ENCODE data around the gene MACF1.
"Not testable (repeated sequence)": the region's sequence is repeated elsewhere in the genome, so short reads cannot be mapped to it uniquely, and the experiment has no call there.

MACF1 gene

GRCh38 chr1:39514710-39515124 is 310.2 kb downstream of the MACF1 start:
- H3K27ac ChIP-seq (ENCODE audit: insufficient read depth, low read depth, low read length, poor library complexity, severe bottlenecking); H3K36me3 ChIP-seq (ENCODE audit: control insufficient read depth, insufficient read depth, low read length); H3K4me1 ChIP-seq (ENCODE audit: control insufficient read depth, insufficient read depth, low read length); H3K9me3 ChIP-seq (ENCODE audit: control insufficient read depth, low read length): not testable (repeated sequence)
- WGBS, 2 experiments: 2% methylated on average over 38 to 40 of the region's 46 CpGs
- peaks cover 15% of the 10 kb centered on the region for H3K27me3 ChIP-seq (ENCODE audit: control insufficient read depth, insufficient read depth, low read length, poor library complexity, severe bottlenecking)
- H3K4me3 ChIP-seq (ENCODE audit: insufficient read depth, low read depth, low read length): peak overlapping the region; percentile 20

- peak overlapping the region; percentile 20 for H3K4me3 ChIP-seq (ENCODE audit: insufficient read depth, low read depth, low read length)
- WGBS, 2 experiments: 59 to 77% methylated on average over 17 to 19 of the region's 78 CpGs
- H3K9me3 ChIP-seq (ENCODE audit: control insufficient read depth, low read length); H3K27ac ChIP-seq (ENCODE audit: insufficient read depth, low read depth, low read length, poor library complexity, severe bottlenecking); H3K4me1 ChIP-seq (ENCODE audit: control insufficient read depth, insufficient read depth, low read length); H3K36me3 ChIP-seq (ENCODE audit: control insufficient read depth, insufficient read depth, low read length): not testable (repeated sequence)
- peaks cover 15% of the 10 kb centered on the region for H3K27me3 ChIP-seq (ENCODE audit: control insufficient read depth, insufficient read depth, low read length, poor library complexity, severe bottlenecking)
These were observed 310.9 kb downstream of the MACF1 start for GRCh38 chr1:39515131-39516086.

- not testable (repeated sequence) for H3K4me3 ChIP-seq (ENCODE audit: insufficient read depth, low read depth, low read length); H3K27ac ChIP-seq (ENCODE audit: insufficient read depth, low read depth, low read length, poor library complexity, severe bottlenecking); H3K36me3 ChIP-seq (ENCODE audit: control insufficient read depth, insufficient read depth, low read length); H3K9me3 ChIP-seq (ENCODE audit: control insufficient read depth, low read length); H3K4me1 ChIP-seq (ENCODE audit: control insufficient read depth, insufficient read depth, low read length)
- H3K27me3 ChIP-seq (ENCODE audit: control insufficient read depth, insufficient read depth, low read length, poor library complexity, severe bottlenecking): peaks cover 15% of the 10 kb centered on the region
- no CpG with 5 or more reads among the region's 4 CpGs for WGBS, 2 experiments
These were observed 312.3 kb downstream of the MACF1 start for GRCh38 chr1:39516841-39517240.

- peaks cover 15% of the 10 kb centered on the region for H3K27me3 ChIP-seq (ENCODE audit: control insufficient read depth, insufficient read depth, low read length, poor library complexity, severe bottlenecking)
- H3K4me3 ChIP-seq (ENCODE audit: insufficient read depth, low read depth, low read length); H3K9me3 ChIP-seq (ENCODE audit: control insufficient read depth, low read length); H3K4me1 ChIP-seq (ENCODE audit: control insufficient read depth, insufficient read depth, low read length); H3K36me3 ChIP-seq (ENCODE audit: control insufficient read depth, insufficient read depth, low read length); H3K27ac ChIP-seq (ENCODE audit: insufficient read depth, low read depth, low read length, poor library complexity, severe bottlenecking): not testable (repeated sequence)
- WGBS, 2 experiments: 98% methylated on average over 5 of the region's 7 CpGs; no CpG with 5 or more reads in 1 of the 2 experiments
These were observed 313.4 kb downstream of the MACF1 start for GRCh38 chr1:39517936-39518335.

- H3K27ac ChIP-seq (ENCODE audit: insufficient read depth, low read depth, low read length, poor library complexity, severe bottlenecking); H3K4me1 ChIP-seq (ENCODE audit: control insufficient read depth, insufficient read depth, low read length); H3K9me3 ChIP-seq (ENCODE audit: control insufficient read depth, low read length); H3K36me3 ChIP-seq (ENCODE audit: control insufficient read depth, insufficient read depth, low read length); H3K4me3 ChIP-seq (ENCODE audit: insufficient read depth, low read depth, low read length): not testable (repeated sequence)
- peaks cover 10% of the 10 kb centered on the region for H3K27me3 ChIP-seq (ENCODE audit: control insufficient read depth, insufficient read depth, low read length, poor library complexity, severe bottlenecking)
- 70 to 96% methylated on average over 2 of the region's 5 CpGs for WGBS, 2 experiments
These were observed 314.9 kb downstream of the MACF1 start for GRCh38 chr1:39519376-39519775.

GRCh38 chr1:39522221-39522620 is 317.7 kb downstream of the MACF1 start:
- not testable (repeated sequence) for H3K9me3 ChIP-seq (ENCODE audit: control insufficient read depth, low read length); H3K27ac ChIP-seq (ENCODE audit: insufficient read depth, low read depth, low read length, poor library complexity, severe bottlenecking); H3K36me3 ChIP-seq (ENCODE audit: control insufficient read depth, insufficient read depth, low read length); H3K27me3 ChIP-seq (ENCODE audit: control insufficient read depth, insufficient read depth, low read length, poor library complexity, severe bottlenecking); H3K4me1 ChIP-seq (ENCODE audit: control insufficient read depth, insufficient read depth, low read length); H3K4me3 ChIP-seq (ENCODE audit: insufficient read depth, low read depth, low read length)
- WGBS, 2 experiments: 70 to 77% methylated on average over 10 of the region's 10 CpGs

GRCh38 chr1:39522661-39523567 is 318.4 kb downstream of the MACF1 start:
- Histone ChIP-seq H3K36me3 (ENCODE audit: control insufficient read depth, insufficient read depth, low read length) (no peaks in the 10 kb centered on the region), H3K9me3 (ENCODE audit: control insufficient read depth, low read length) (no peaks in the 10 kb centered on the region), H3K4me3 (ENCODE audit: insufficient read depth, low read depth, low read length) (no peak overlapping the region), H3K27ac (ENCODE audit: insufficient read depth, low read depth, low read length, poor library complexity, severe bottlenecking) (no peak overlapping the region), H3K4me1 (ENCODE audit: control insufficient read depth, insufficient read depth, low read length) (no peaks in the 10 kb centered on the region), H3K27me3 (ENCODE audit: control insufficient read depth, insufficient read depth, low read length, poor library complexity, severe bottlenecking) (no peaks in the 10 kb centered on the region)
- 86 to 88% methylated on average over 29 of the region's 29 CpGs for WGBS, 2 experiments

GRCh38 chr1:39524171-39524570 is 319.7 kb downstream of the MACF1 start:
- H3K36me3 ChIP-seq (ENCODE audit: control insufficient read depth, insufficient read depth, low read length): no peaks in the 10 kb centered on the region
- H3K27me3 ChIP-seq (ENCODE audit: control insufficient read depth, insufficient read depth, low read length, poor library complexity, severe bottlenecking): no peaks in the 10 kb centered on the region
- WGBS, 2 experiments: 89% methylated on average over 6 of the region's 6 CpGs
- H3K4me1 ChIP-seq (ENCODE audit: control insufficient read depth, insufficient read depth, low read length): no peaks in the 10 kb centered on the region
- H3K27ac ChIP-seq (ENCODE audit: insufficient read depth, low read depth, low read length, poor library complexity, severe bottlenecking): no peak overlapping the region
- H3K4me3 ChIP-seq (ENCODE audit: insufficient read depth, low read depth, low read length): no peak overlapping the region
- no peaks in the 10 kb centered on the region for H3K9me3 ChIP-seq (ENCODE audit: control insufficient read depth, low read length)

GRCh38 chr1:39524591-39525365 is 320.3 kb downstream of the MACF1 start:
- Histone ChIP-seq H3K4me1 (ENCODE audit: control insufficient read depth, insufficient read depth, low read length) (no peaks in the 10 kb centered on the region), H3K4me3 (ENCODE audit: insufficient read depth, low read depth, low read length) (no peak overlapping the region), H3K9me3 (ENCODE audit: control insufficient read depth, low read length) (no peaks in the 10 kb centered on the region), H3K36me3 (ENCODE audit: control insufficient read depth, insufficient read depth, low read length) (no peaks in the 10 kb centered on the region), H3K27me3 (ENCODE audit: control insufficient read depth, insufficient read depth, low read length, poor library complexity, severe bottlenecking) (no peaks in the 10 kb centered on the region), H3K27ac (ENCODE audit: insufficient read depth, low read depth, low read length, poor library complexity, severe bottlenecking) (no peak overlapping the region)
- 92% methylated on average over 15 of the region's 15 CpGs for WGBS, 2 experiments
